Measurements from ENCODE around the gene PDGFRB.

- no peak for TF ChIP-seq CTCF (IDR thresholded peaks at IDR 0.05)
- TF ChIP-seq SIN3A (IDR thresholded peaks at IDR 0.05; ENCODE audit: borderline replicate concordance, insufficient read depth, low read depth, low read length), result no peak
- no peak for TF ChIP-seq POLR2AphosphoS5 (IDR thresholded peaks at IDR 0.05; ENCODE audit: low read depth, low read length)
- no peak for TF ChIP-seq TCF7L2 (IDR thresholded peaks at IDR 0.05; ENCODE audit: low read depth, low read length)
Observed at GRCh38 chr5:150114773-150115408, 40.8 kb downstream of the PDGFRB start.
